ENCODE results near the gene APLF.
A peak's percentile ranks its signal among the peaks of the same experiment; 100 is the strongest.
"Not testable (repeated sequence)": the region's sequence is repeated elsewhere in the genome, so short reads cannot be mapped to it uniquely, and the experiment has no call there.

The APLF gene

DNA sequence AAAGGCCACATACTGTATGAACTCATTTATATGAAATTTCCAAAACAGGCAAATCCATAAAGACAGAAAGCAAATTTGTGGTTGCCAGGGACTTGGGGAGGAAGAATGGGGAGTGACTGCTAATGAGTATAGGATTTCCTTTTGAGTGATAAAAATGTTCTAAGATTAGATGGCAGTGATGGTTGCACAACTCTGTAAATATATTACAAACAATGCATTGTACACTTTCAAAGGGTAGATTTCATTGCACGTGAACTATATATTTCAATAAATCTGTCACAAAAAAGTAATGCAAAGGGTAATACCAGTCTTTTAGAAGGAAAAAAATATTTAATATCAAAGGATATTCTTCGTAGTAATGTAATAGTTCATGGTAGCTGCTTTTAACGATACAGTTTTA is 112.3 kb downstream of the APLF start:
- no peak for DNase-seq (ENCODE audit: low read depth in 2 of 2)

- DNase-seq (ENCODE audit: low read depth in 2 of 2): no peak
Observed at GRCh38 chr2:68588589-68588988, 121.2 kb downstream of the APLF start.

DNA sequence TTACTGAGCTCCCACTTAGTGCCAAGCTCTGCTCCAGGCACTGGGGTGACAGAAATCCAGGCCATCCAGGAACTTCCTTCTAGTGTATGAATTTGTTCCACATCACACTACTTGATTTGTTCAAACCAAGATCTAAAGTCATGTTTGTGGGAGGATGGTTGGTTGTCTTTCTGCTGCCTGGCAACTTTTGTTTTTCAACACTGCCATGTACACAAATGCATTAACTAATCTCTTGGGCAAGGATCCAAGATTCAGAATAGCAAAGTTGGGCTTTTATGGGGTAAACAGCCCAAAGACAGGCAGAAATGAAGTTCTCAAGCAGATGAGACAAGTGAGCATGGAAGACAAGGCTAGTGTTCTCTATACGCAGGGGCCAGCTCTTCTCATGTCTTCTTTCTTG is 122.6 kb downstream of the APLF start:
- no peak for DNase-seq (ENCODE audit: low read depth in 2 of 2)

- DNase-seq (ENCODE audit: low read depth in 2 of 2): no peak
Observed at GRCh38 chr2:68590702-68591101, 123.3 kb downstream of the APLF start.

GRCh38 chr2:68591225-68591624 is 123.8 kb downstream of the APLF start:
- DNase-seq (ENCODE audit: low read depth in 2 of 2): no peak

DNA sequence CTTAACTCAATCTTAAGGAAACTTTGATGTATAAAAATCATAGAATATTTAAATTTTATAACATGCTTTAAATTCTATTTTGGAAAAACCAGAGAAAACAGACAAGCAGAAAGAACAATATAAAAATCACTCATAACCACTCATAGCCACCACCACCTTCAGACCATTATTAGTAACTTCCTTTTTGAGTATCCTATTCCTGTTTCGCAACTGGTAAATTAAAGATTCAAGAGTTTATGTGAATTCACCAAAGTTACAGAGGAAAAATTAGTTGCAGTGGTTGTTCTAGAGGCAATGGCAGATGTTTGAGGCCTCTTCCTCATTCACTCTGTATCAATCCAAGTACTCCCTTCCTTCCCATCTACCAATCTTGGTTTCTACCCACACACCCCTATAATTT is 126.7 kb downstream of the APLF start:
- DNase-seq (ENCODE audit: low read depth in 2 of 2): no peak

DNA sequence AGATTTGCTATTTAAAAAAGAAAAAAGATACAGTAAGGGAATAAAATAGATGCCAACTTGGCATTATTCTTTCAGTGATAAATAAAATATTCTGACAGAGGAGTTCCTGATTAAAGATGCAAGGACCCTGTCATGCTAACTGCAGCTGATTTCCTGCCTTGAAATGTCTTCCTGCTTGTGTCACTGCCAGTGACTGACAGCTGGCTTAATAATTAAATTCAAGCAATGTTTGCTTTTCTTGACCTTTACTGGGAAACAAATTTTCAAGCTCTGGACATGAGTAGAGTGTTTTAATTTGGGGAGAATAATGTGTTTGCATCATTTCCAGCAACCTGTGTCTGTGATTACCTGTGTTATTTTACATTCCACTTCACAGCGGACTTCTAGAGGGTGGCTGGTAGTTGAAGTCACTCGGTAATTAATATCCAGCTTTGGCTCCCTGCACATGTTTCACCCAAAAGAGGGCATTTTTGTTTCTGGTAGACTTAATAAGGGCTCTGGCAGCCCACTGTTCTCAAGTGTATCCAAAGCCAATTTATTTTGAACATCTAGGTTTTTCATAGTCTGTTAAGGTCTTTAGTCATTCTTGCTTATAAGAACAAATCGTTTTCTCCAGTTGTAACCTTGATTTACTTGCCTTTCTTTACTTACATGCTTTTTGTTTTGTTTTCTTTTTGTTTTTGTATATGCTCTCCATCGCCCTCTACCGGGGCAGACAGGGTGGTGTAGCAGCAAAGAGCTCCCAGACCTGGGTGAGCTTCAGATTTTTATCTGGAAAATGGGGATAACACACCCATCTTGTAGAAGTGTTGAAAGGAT is 127.5 kb downstream of the APLF start:
- DNase-seq (ENCODE audit: low read depth in 2 of 2): peak; percentile 4 to 12

- DNase-seq (ENCODE audit: low read depth in 2 of 2): not testable (repeated sequence)
Observed at GRCh38 chr2:68595493-68595785, 128.1 kb downstream of the APLF start.

DNA sequence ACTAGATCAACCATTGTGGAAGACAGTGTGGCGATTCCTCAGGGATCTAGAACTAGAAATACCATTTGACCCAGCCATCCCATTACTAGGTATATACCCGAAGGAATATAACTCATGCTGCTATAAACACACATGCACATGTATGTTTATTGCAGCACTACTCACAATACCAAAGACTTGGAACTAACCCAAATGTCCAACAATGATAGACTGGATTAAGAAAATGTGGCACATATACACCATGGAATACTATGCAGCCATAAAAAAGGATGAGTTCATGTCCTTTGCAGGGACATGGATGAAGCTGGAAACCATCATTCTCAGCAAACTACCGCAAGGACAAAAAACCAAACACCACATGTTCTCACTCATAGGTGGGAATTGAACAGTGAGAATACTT is 133.1 kb downstream of the APLF start:
- not testable (repeated sequence) for DNase-seq (ENCODE audit: low read depth in 2 of 2)

- DNase-seq (ENCODE audit: low read depth in 2 of 2): no peak
Observed at GRCh38 chr2:68603059-68603458, 135.7 kb downstream of the APLF start.

DNA sequence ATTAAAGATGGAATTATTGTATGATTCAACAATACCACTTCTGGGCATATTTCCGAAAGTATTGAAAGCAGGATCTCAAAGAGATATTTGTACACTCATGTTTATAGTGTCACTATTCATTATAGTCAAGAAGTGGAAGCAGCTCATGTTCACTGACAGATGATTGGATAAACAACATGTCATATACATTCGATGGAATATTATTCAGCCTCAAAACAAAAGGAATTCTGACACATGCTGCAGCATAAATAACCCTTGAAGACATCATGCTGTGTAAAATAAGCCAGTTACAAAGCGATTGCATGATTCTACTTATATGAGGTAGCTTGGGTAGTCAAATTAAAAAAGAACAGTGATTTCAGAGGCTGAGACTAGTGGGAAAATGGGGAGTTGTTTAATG is 136.7 kb downstream of the APLF start:
- no peak for DNase-seq (ENCODE audit: low read depth in 2 of 2)

DNA sequence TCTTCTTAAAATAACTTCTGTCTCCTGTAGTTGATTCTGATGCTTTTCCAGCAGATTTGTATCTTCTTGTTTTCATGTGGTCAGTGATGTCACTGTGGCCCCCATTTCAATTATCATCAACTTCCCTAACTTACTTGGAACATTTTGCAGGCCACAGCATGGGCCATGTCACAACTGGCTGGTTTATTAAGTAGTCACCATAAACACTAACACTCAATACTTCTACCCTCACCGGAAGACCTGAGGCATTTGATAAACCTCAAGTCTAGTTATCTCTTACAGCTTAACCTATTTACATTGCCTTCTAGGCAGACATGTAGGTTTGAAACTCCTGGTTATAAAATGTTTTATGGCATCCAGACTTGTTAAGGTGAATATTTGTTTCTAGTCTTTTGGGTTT is 138.6 kb downstream of the APLF start:
- DNase-seq (ENCODE audit: low read depth in 2 of 2): no peak

DNA sequence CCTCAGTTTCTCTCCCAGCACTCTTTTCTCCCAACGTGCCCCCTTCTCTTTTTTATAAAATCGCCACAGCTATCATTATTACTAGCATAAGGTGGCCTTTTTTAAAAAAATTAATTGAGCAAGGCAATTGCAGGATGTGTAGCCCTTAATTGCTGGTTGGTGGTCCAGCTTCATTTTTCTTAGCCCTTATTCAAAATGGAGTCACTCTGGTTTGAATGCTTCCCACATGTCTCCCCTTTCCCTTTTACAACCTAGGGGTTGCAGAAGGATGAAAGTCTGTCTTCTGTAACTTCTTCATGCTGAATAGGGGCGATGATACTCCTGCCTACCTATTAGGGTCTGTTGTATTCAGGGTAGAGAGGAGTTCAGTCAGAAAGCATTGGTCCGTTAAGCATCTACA is 139.4 kb downstream of the APLF start:
- DNase-seq (ENCODE audit: low read depth in 2 of 2): no peak

- no peak for DNase-seq (ENCODE audit: low read depth in 2 of 2)
Observed at GRCh38 chr2:68607837-68608236, 140.5 kb downstream of the APLF start.

DNA sequence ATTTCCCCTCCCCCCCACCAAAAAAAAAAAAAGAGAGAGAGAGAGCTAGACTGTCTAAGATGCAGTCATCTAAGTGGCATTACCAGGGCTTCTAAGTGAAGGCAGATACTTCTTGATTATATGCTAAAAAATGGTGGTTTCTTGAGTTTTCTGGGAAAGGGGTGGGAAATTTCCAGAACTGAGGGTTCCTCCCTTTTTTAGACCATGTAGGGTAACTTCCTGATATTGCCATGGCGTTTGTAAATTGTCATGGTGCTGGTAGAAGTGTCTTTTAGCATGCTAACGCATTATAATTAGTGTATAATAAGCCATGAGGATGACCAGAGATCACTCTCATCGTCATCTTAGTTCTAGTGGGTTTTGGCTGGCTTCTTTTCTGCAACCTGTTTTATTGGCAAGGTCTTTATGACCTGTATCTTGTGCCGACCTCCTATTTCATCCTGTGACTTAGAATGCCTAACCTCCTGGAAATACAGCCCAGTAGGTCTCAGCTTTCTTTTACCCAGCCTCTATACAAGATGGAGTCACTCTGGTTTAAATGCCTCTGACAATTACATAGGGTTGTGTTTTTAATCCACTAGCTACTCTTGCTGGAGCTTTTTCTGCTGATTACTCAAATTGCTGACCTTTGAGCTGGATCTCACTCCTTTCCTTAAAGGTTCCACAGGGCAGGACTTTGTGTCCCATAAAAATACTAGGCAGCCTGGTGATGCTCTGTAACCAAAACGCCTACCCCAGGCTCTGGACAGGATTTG is 145.6 kb downstream of the APLF start:
- DNase-seq (ENCODE audit: low read depth in 2 of 2): no peak

DNA sequence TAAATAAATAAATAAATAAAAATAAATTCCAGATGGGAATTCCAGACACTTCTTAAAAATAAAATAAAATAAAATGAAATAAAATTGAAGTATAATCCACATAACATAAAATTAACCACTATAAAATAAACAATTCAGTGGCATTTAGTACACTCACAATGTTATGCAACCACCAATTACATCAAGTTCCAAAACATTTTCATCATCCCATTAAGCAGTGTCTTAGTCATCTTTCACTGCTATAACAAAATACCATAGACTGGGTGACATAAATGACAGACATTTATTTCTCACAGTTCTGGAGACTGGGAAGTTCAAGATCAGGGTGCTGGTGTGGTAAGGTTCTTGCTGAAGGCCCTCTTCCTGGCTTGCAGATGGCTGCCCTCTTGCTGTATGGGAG is 153.4 kb downstream of the APLF start:
- DNase-seq (ENCODE audit: low read depth in 2 of 2): no peak

DNA sequence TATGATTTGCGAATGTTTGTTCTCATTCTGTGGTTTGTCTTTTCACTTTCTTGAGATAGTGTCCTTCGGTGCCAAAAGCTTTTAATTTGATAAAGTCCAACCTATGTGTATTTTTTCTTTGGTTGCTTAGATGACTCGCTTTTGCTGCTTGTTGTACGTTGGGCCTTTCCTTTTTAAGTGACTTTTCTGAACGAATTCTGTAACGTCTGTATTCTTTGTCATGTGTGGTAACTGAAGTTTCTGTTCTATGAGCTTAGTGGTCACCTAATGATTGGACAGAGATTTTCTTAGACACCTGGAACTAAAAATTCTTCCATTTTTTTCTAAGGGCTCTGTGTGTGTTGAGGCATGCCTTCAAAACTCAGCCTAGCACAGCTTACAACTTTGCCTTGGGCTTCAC is 156.4 kb downstream of the APLF start:
- no peak for DNase-seq (ENCODE audit: low read depth in 2 of 2)

DNA sequence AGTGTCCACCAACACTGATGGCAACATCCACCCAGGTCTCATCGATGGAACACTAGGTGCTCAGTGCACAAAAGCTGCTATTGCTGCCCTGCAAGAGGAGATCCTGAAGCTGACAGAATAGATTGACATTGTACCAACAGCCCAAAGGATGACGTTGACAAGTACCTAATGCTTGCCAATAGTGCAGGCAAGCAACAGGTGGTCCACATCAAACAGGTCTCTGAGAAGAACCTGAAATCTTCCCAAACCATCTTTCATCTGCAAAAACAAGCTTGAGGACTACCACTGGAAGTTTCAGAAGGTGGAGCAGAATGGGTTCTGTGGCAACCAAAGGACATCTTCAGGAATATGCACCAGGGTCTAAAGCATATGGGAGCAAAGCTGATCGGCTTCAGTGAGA is 160.2 kb downstream of the APLF start:
- no peak for DNase-seq (ENCODE audit: low read depth in 2 of 2)
